AG04450 (cell line): ENCODE measurements around the gene GRK7. TPM values are rescaled to one million over a fixed set of nuclear protein-coding genes. Genes with fewer than 3 reads are reported as not detected.

Experiments used
- CTCF ChIA-PET: fragments of 300-600, 350-600 bp; formaldehyde crosslinking; extraction: SDS; loops from one replicate; lab custom pipeline; 2022; ENCODE audit warnings: antibody characterized with exemption, inconsistent platforms; lab: Charles Lee
- POLR2A ChIA-PET: fragments of 350-600 bp; formaldehyde crosslinking; extraction: SDS; loops from one replicate; lab custom pipeline; 2021; ENCODE audit warnings: antibody characterized with exemption, inconsistent platforms; lab: Yijun Ruan, JAX
- DNase-seq: peaks from one replicate; pipeline ENCODE4 v3.0.0-alpha.2; 2011; ENCODE audit warnings: low read depth, low spot score
- H3K27ac ChIP-seq: one replicate; pipeline ENCODE4 v1.5.1; 2012; ENCODE audit warnings: low read depth, low read length, control low read depth
- H3K27me3 ChIP-seq: one replicate; pipeline ENCODE4 v1.6.0; 2012; ENCODE audit warnings: low read length; ENCODE audit not compliant: control insufficient read depth, insufficient read depth
- H3K4me3 ChIP-seq: 2 replicates; pipeline ENCODE4 v1.5.1; 2011; ENCODE audit warnings: mild to moderate bottlenecking, low read depth, low read length, control low read depth
- H3K9me3 ChIP-seq: 2 replicates; pipeline ENCODE4 v1.5.1; 2012; ENCODE audit warnings: low read length; ENCODE audit not compliant: control insufficient read depth, insufficient read depth
- CTCF ChIP-seq: IDR thresholded peaks from 2 replicates; pipeline ENCODE4 v1.5.1; 2011; ENCODE audit warnings: low read depth, low read length, control low read depth, inconsistent platforms
- polyA plus RNA-seq: library from polyadenylated mRNA; depleted of rRNA; stranded (reverse); fragments of >200 nt; gene quantifications from 2 replicates; pipeline ENCODE4 v1.2.3, GENCODE V29; 2011

Gene GRK7
- polyA plus RNA-seq, 1 experiment, result not detected

- H3K27ac ChIP-seq, result no peak overlapping the region
- ChIA-PET POLR2A (no interaction called here), CTCF (no interaction called here)
Observed at GRCh38 chr3:141795741-141796080, 32.5 kb downstream of the GRK7 start.

GRCh38 chr3:141796081-141796888 lies 33.1 kb downstream of the GRK7 start:
- TF ChIP-seq CTCF, result no peak
- Histone ChIP-seq H3K27me3 (peaks cover 3% of the 10 kb centered on the region), H3K27ac (no peak overlapping the region), H3K4me3 (no peak overlapping the region), H3K9me3 (no peaks in the 10 kb centered on the region)
- no peak for DNase-seq
- ChIA-PET CTCF (no interaction called here), POLR2A (no interaction called here)

More at GRCh38 chr3:141795741-141796080, 32.5 kb downstream of the GRK7 start:
- no peak for TF ChIP-seq CTCF
- no peaks in the 10 kb centered on the region for H3K9me3 ChIP-seq
- no peak for DNase-seq
- H3K4me3 ChIP-seq, result no peak overlapping the region
- H3K27me3 ChIP-seq, result peaks cover 3% of the 10 kb centered on the region

GRCh38 chr3:141796889-141797781 lies 33.9 kb downstream of the GRK7 start:
- DNase-seq, result no peak
- Histone ChIP-seq H3K27ac (peak overlapping the region; percentile 39), H3K9me3 (no peaks in the 10 kb centered on the region), H3K4me3 (peak overlapping the region; percentile 4; the same call in 1 of the 2 replicates), H3K27me3 (peaks cover 7% of the 10 kb centered on the region)
- TF ChIP-seq CTCF, result no peak
- ChIA-PET POLR2A (no interaction called here), CTCF (interaction anchor here (0.5 to 0.9 kb wide), 3 partner anchors 64 to 79 kb away, joined by 3 to 4 read pairs (median 3); no protein-coding TSS in a partner anchor)

- Histone ChIP-seq H3K9me3 (no peaks in the 10 kb centered on the region), H3K27ac (no peak overlapping the region), H3K4me3 (no peak overlapping the region), H3K27me3 (peaks cover 10% of the 10 kb centered on the region)
- ChIA-PET POLR2A (no interaction called here), CTCF (interaction anchor here (0.6 to 0.9 kb wide), 2 partner anchors 65 to 79 kb away, joined by 3 read pairs; no protein-coding TSS in a partner anchor)
- no peak for TF ChIP-seq CTCF
- DNase-seq, result no peak
Observed at GRCh38 chr3:141797819-141798447, 34.7 kb downstream of the GRK7 start.
